GM21529 (cell line): ENCODE results near the gene NHLH1.

Source experiments
- ATAC-seq: cut with Tn5 transposase; IDR thresholded peaks from one replicate; pipeline ENCODE4 v1.9.1; 2021; ENCODE audit not compliant: unreplicated experiment

Gene NHLH1

DNA sequence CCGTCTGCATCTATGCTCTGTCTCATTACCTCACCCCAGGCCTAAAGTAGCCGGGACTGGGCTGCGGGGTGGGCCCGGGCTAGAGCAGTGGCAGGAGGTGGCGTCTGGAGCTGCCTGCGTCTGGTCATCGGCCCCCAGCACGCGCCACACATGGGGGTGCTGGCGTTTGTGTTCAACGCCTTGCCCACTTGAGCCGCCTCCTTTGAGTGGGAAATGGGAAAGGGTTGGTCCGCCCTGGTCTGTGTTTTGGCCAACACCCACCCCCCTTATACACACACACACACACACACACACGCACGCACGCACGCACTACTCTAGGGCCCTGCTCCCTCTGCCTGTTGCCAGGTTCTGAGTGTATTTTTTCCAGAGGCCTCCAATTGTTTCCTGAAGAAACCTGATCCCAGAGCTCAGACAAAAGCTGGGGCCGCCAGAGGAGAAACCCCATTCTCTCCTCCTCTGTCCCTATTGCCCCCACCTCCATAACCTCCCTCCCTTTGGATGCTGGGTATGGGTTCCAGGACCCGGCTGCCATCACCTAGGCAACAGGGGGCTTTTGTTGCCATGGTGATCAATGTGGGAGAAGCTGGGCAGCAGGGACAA, 43.6 kb downstream of the NHLH1 start:
- no peak for ATAC-seq

DNA sequence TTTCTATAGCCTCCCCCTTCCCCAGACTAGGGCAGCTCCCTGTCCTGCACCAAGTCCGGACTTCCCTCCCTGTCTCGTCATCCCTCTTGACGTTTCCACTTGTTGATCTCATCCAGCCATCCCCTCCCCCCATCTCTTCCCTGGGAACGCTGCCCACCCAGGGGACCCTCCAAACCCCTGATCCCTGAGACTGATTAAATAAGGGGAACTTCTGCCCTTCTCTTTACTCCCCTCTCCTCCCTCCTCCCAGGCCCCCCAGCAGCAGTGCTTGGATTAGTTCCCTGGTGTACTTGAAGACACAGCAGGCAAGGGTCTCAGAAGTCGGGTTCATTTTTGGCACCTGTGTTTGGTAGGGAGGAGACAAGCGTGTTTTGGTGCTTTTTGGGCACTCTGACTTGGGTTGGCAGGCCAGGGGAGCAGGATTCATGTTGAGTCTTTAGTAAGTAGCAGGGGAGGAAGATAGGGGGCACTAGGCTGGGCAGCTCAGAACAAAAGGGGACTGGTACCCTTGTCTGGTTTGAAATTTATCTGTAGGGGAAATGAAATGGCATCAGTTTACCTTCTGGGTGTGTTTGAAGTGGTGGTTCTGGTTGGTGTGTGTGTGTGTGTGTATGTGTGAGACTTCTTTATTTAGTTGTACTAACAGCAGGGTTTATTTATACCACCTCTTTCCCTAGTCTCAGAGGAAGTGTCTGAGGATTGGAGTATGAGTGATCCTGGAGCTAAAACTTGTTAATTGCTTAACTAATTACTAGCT, 44.6 kb downstream of the NHLH1 start:
- no peak for ATAC-seq

DNA sequence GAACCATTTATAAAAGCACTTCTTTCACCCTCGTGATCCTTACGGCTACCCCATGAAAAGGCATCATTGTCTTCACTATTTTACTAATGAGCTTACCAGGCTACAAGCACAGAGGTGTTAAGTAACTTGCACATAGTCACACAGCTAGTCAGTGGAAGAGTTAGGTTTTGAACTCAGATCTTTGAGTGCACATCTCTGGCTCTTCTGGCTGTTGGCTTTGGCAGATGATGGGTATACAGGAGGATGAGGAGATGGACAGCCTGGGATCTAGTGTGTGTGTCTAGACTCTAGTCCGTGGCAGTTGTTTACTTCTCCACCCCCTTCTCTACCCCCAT, 45.1 kb downstream of the NHLH1 start:
- no peak for ATAC-seq

DNA sequence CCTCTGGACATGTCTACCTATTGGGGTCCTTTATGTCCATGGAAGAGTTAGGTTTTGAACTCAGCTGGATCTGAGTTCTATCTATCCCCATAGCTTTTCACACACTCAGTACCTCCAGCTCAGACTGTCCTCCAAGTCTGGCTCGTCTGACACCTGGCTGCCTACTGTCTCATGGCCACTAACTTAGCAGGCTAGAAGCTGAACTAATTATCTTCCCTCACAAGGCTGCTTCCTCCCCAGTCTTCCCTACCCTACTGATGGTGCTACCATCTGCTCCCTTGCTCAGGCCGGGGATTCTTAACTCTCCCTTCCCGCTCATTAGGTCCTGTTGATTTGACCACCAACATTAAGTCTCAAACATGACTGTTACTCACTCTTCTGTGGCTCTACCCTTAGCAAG, 46.8 kb downstream of the NHLH1 start:
- no peak for ATAC-seq

DNA sequence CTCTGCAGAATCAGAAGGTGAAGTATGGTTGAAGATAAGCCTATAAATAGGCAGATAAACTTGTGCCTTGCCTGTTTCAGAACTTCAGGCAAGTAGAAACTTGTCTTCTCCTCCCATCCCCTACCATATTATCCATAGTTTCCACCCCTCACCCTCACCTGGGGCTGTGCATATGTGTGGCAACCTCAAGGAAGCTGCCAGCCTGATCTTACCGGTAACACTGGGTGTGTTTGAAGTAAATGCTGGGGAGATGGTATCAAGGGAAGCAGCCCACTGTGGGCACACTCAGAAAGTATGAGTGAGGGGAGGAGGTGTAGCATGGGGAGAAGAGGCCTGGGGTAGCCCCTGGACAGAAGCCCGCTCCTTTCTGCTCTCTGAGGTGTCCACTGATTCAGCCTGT, 48.0 kb downstream of the NHLH1 start:
- ATAC-seq, result no peak

DNA sequence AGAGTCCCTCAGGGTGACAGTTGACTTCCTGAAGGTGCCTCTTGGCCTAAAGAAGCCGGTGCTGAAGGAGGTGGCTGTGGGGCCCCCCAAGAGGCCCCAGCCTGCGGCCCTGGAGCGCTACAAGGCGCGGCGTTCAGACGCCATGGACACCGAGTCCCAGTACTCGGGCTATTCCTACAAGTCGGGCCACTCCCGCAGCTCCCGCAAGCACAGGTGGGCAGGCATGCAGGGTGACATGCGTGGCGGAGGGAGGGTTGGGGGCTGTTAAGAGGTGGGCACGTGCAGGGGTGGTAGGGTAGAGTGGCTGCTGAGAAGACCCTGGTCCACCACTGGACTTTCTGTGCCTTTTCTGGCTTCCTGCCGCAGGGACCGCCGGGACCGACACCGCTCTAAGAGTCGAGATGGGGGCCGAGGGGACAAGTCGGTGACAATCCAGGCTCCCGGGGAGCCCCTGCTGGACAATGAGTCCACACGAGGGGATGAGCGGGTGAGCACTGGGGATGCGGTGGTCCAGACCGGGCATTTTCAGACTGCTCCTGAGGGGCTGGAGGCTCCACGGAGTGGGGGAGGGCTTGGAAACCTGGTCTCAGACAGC, 48.9 kb downstream of the NHLH1 start:
- no peak for ATAC-seq

DNA sequence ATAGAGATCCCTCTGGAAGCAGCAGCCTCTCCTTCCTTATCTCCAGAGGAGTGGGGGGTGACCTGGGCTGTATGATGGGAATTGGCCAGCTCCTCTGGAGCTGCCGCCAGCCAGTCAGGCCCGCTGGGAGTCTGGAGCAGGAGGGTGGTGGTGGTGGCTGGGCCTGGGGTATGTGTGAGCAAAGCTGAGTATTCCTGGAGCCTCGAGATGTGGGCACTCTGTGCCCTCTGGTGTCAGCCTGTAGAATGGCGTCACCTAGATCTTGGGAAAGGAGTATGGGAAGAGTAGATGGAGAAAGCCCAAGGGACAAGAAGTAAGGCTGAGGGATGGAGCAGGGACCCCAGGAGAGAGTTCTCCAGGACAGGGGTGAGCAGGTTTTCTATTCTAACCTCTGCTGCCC, 49.5 kb downstream of the NHLH1 start:
- ATAC-seq, result no peak

DNA sequence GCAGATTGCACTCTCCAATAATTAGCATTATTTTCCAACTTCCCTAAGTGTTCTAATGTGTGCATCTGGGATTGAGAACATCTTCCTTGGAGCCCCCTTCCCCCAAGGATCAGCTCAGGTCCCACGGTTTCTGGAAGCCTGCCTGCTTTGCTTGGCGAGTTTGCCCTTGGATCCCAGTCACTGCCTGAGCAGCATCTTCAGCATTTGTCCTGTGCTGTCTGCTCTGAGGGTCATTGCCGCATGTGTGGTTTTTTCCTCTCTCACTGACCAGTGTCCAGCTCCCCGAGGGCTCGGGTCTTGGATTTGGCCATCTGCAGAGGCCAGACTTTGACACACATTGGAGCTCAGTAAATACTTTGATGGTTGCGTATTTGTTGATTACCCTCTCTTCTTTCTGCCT, 51.6 kb downstream of the NHLH1 start:
- no peak for ATAC-seq

DNA sequence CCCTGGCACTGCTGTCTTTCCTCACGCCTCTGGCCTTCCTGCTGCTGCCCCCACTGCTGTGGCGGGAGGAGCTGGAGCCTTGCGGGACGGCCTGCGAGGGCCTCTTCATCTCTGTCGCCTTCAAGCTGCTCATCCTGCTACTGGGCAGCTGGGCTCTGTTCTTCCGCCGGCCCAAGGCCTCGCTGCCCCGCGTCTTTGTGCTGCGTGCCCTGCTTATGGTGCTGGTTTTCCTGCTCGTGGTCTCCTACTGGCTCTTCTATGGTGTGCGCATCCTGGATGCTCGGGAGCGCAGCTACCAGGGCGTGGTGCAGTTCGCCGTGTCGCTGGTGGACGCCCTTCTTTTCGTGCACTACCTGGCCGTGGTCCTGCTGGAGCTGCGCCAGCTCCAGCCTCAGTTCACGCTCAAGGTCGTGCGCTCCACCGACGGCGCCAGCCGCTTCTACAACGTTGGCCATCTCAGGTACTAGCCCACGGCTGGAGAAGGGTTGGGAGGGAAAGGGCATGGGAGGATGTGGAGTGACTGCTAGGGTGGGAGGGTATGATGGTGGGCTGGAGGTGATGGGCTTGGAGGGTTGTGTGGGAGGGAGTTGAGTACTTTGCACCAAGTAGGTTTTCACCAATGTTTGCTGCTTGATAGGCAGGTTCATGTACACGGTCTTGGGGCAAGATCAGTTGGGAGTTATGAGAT, 52.4 kb downstream of the NHLH1 start:
- no peak for ATAC-seq

DNA sequence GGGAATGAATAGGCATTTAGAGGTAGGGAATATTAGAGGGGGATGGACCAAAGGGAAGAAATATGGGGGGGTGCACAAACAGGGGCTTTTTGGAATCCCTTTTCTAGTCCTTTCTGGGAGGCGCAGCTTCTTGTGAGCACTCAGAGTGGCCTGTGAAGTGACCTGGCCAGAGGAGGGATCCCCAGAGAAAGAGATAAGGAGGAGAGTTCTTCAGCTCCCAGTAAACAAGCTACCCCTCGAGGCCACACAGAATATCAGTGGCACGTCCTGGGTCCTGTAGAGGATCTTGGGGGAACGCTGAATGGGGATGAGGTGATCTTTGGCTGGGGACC, 52.9 kb downstream of the NHLH1 start:
- ATAC-seq, result no peak

DNA sequence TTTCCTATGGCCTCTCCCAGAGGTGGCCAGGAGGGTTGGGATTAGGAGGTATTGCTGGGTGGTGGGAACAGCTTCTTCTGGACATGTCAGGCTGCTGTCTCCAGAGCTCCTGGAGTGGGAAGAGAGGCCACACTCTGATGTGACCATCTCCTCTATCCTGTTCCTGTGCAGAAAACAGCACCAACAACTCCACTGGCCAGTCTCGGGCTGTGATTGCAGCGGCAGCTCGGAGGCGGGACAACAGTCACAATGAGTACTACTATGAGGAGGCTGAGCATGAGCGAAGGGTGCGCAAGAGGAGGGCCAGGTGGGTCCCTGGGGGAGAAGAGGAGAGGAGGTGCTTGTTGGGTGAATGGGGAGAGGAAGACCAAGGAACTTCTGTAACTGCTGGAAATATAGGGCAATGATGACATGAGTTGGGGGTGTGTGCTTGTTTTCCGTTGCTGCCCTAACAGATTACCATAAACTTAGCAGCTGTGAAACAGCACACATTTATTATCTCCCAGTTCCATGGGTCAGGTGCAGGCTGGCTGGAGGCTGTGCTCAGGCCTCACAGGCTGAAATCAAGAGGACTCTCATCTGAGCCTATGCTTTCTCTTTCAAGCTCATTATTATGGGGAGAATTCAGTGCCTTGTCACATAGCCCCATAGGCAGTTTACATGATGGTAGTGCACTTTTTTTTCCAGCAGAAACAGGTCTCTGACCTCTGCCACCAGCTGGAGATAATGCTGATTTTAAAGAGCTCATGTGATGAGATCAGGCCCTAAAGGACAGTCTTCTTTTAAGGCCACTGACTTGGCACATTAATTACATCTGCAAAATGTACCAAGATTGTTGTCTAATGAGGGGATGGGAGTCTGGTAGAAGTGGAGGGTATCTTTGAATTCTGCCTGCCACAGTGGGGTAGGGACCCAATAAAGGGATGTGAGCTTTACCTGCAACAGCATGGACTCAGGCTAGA, 54.3 kb downstream of the NHLH1 start:
- no peak for ATAC-seq

DNA sequence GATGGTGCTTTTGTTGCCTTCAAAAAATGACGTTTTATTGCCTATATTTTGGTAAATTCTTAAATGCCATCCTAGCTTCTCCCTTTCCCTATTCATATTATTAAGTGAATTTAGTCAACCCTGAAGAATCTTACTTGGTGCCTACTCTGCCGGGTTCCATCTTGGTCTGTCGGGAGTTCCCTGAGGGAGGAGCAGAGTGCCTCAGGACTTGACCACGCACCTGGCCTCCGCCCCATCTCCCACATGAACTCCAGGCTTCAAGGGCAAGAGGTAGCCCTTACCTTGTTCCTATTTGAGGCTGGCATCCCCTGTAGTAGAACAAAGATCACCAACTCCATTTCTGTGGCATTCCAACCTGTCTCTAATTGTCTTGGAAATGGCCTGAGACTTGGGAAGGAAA, 55.0 kb downstream of the NHLH1 start:
- no peak for ATAC-seq
